Neural progenitor cell (in vitro differentiated cells): ENCODE measurements around the gene NIT1. TPM values are rescaled to one million over a fixed set of nuclear protein-coding genes. Genes with fewer than 3 reads are reported as not detected.
"Not testable (repeated sequence)": the region's sequence is repeated elsewhere in the genome, so short reads cannot be mapped to it uniquely, and the experiment has no call there.

Source experiments
- DNase-seq: peaks from one replicate; pipeline ENCODE4 v3.0.0-alpha.2; 2016; ENCODE audit warnings: low spot score
- H2AFZ ChIP-seq: fragments of 200-600 bp; sonication (generic); replicated peaks from 2 replicates; pipeline ENCODE4 v1.6.1; 2016; ENCODE audit warnings: antibody characterized with exemption
- H3F3A ChIP-seq: fragments of 200-600 bp; sonication (generic); 2 replicates; pipeline ENCODE4 v1.6.1; 2016; ENCODE audit warnings: antibody characterized with exemption, low read depth
- H3K27ac ChIP-seq: fragments of 200-600 bp; sonication (generic); 2 replicates; pipeline ENCODE4 v1.5.1; 2016; ENCODE audit warnings: mild to moderate bottlenecking
- H3K27me3 ChIP-seq: fragments of 200-600 bp; sonication (generic); 2 replicates; pipeline ENCODE4 v1.6.1; 2016; ENCODE audit warnings: mild to moderate bottlenecking, moderate library complexity
- H3K36me3 ChIP-seq: fragments of 200-600 bp; sonication (generic); 2 replicates; pipeline ENCODE4 v1.5.1; 2016
- H3K4me1 ChIP-seq: fragments of 200-600 bp; sonication (generic); 2 replicates; pipeline ENCODE4 v1.6.1; 2016; ENCODE audit warnings: mixed run types
- H3K4me2 ChIP-seq: fragments of 200-600 bp; sonication (generic); 2 replicates; pipeline ENCODE4 v1.6.1; 2016
- H3K4me3 ChIP-seq: fragments of 200-600 bp; sonication (generic); 2 replicates; pipeline ENCODE4 v1.5.1; 2016
- H3K79me2 ChIP-seq: fragments of 200-600 bp; sonication (generic); 2 replicates; pipeline ENCODE4 v1.6.1; 2016; ENCODE audit warnings: low read depth
- H3K9ac ChIP-seq: fragments of 200-600 bp; sonication (generic); 2 replicates; pipeline ENCODE4 v1.6.1; 2016
- H3K9me3 ChIP-seq: fragments of 200-600 bp; sonication (generic); 2 replicates; pipeline ENCODE4 v1.5.1; 2016; ENCODE audit warnings: low read depth
- H4K20me1 ChIP-seq: fragments of 200-600 bp; sonication (generic); 2 replicates; pipeline ENCODE4 v1.6.1; 2016; ENCODE audit warnings: low read depth
- H3K27ac Mint-ChIP-seq: 3 replicates; pipeline ENCODE4 v1.8.0; 2021; ENCODE audit warnings: mixed read lengths
- H3K27me3 Mint-ChIP-seq: 2 replicates; pipeline ENCODE4 v1.8.0; 2022; ENCODE audit warnings: low read depth, mild to moderate bottlenecking, inconsistent platforms, moderate library complexity, mixed read lengths; ENCODE audit not compliant: insufficient read depth
- H3K36me3 Mint-ChIP-seq: 3 replicates; pipeline ENCODE4 v1.8.0; 2021; ENCODE audit warnings: mixed read lengths
- H3K4me1 Mint-ChIP-seq: 3 replicates; pipeline ENCODE4 v1.8.0; 2021; ENCODE audit warnings: mixed read lengths
- H3K4me3 Mint-ChIP-seq: 3 replicates; pipeline ENCODE4 v1.8.0; 2021; ENCODE audit warnings: mild to moderate bottlenecking, moderate library complexity, mixed read lengths
- H3K9me3 Mint-ChIP-seq: 3 replicates; pipeline ENCODE4 v1.8.0; 2020; ENCODE audit warnings: mixed read lengths
- EZH2 ChIP-seq: fragments of 200-600 bp; sonication (generic); IDR thresholded peaks from 2 replicates; pipeline ENCODE4 v1.6.1; 2017; ENCODE audit warnings: antibody characterized with exemption, mild to moderate bottlenecking, moderate library complexity
- EZH2phosphoT487 ChIP-seq: fragments of 200-600 bp; sonication (generic); IDR thresholded peaks from 2 replicates; pipeline ENCODE4 v1.6.1; 2017; ENCODE audit warnings: antibody characterized with exemption
- total RNA-seq: library from RNA; depleted of rRNA; stranded (reverse); fragments of >200 nt; gene quantifications from 2 replicates; pipeline ENCODE4 v1.2.3, GENCODE V29; 2015; ENCODE audit warnings: low replicate concordance
- TF ChIP-seq, protein P1 (sequence below): fragments of 200-600 bp; sonication (generic); IDR thresholded peaks from 2 replicates; pipeline ENCODE4 v1.5.1; 2017; ENCODE audit warnings: antibody characterized with exemption, mild to moderate bottlenecking

Gene NIT1
- total RNA-seq, 1 donor from 2014 or later = 39.5 TPM

DNA sequence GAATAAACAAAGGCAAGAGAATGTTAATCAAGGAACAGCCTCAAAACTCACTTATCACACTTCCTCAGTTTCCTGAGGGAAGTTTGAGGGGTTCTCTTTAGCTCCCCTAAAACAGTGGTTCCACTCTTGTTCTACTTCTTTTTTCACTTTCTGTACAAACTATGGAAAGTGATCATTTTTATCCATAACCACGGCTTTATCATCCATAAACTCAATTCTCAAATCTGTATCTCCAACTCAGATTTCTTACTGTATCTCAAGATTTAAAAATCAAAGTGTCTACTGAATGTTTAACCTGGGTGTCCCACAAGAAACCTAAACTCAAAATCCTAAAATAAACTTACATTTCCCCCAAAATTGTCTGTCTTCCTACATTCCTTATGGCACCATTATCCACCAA is 4.0 kb upstream of the NIT1 start:
- no peak overlapping the region for H3K4me2 ChIP-seq
- peaks cover 4% of the 10 kb centered on the region for H3K4me1 ChIP-seq
- no peak overlapping the region for H3K9ac ChIP-seq
- TF ChIP-seq, protein P1, sequence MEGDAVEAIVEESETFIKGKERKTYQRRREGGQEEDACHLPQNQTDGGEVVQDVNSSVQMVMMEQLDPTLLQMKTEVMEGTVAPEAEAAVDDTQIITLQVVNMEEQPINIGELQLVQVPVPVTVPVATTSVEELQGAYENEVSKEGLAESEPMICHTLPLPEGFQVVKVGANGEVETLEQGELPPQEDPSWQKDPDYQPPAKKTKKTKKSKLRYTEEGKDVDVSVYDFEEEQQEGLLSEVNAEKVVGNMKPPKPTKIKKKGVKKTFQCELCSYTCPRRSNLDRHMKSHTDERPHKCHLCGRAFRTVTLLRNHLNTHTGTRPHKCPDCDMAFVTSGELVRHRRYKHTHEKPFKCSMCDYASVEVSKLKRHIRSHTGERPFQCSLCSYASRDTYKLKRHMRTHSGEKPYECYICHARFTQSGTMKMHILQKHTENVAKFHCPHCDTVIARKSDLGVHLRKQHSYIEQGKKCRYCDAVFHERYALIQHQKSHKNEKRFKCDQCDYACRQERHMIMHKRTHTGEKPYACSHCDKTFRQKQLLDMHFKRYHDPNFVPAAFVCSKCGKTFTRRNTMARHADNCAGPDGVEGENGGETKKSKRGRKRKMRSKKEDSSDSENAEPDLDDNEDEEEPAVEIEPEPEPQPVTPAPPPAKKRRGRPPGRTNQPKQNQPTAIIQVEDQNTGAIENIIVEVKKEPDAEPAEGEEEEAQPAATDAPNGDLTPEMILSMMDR = no peak
- TF ChIP-seq EZH2phosphoT487 (no peak), EZH2 (no peak)
- H4K20me1 ChIP-seq = peaks cover 32% of the 10 kb centered on the region
- H3K36me3 ChIP-seq = no peaks in the 10 kb centered on the region
- Mint-ChIP-seq H3K27me3 (peaks cover 7% of the 10 kb centered on the region), H3K36me3 (peaks cover 4% of the 10 kb centered on the region), H3K9me3 (no peaks in the 10 kb centered on the region), H3K27ac (no peak overlapping the region), H3K4me1 (peaks cover 13% of the 10 kb centered on the region), H3K4me3 (no peak overlapping the region)
- H2AFZ ChIP-seq = no peak overlapping the region
- H3K27ac ChIP-seq = no peak overlapping the region
- peaks cover 97% of the 10 kb centered on the region for H3K79me2 ChIP-seq
- no peak for DNase-seq
- H3K4me3 ChIP-seq = no peak overlapping the region
- H3K27me3 ChIP-seq = no peaks in the 10 kb centered on the region
- peaks cover 18% of the 10 kb centered on the region for H3F3A ChIP-seq
- no peaks in the 10 kb centered on the region for H3K9me3 ChIP-seq

DNA sequence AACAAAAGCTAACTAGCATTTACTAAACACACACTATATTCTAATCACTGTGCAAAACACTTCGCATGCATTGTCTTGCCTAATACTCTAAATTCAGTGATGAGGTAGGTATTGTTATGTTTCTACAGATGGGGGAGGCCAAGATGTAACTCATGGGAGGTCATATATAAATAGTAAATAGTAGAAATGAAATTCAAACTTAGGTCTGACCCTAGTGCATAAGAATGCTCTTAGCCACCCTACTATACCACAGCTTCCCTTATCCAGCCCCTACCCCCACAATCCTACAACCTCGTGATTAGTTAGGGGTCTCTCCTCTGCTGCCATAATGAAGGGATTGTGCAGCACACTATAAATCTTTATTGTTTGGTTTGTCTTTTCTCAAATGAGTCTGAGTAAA is 3.3 kb upstream of the NIT1 start:
- TF ChIP-seq EZH2 (no peak), EZH2phosphoT487 (no peak)
- TF ChIP-seq, protein P1 = no peak
- no peak overlapping the region for H3K27ac Mint-ChIP-seq
- no peak overlapping the region for H3K27ac ChIP-seq

DNA sequence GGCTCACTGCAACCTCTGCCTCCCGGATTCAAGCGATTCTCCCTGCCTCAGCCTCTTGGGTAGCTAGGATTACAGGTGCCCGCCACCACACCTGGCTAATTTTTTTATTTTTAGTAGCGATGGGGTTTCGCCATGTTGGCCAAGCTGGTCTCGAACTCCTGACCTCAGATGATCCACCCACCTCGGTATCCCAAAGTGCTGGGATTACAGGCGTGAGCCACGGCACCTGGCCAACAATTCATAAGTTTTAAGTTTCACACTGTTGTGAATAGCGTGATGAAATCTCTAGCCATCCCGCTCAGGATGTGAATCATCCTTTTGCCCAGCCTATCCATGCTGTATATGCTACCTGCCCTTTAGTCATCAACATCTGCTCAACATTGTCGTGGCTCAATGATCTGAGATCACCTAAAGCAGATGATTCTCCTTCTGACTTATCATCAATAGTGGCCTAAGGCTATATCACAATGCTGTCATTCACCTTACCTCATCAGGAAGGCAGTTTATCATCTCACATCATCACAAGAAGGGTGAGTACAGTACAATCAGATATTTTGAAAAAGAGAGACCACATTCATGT is 2.7 kb upstream of the NIT1 start:
- Histone ChIP-seq H3K4me2 (no peak overlapping the region), H3K9ac (no peak overlapping the region), H2AFZ (no peak overlapping the region), H3K27me3 (no peaks in the 10 kb centered on the region), H3K9me3 (no peaks in the 10 kb centered on the region), H3K79me2 (peaks cover 91% of the 10 kb centered on the region), H3K27ac (no peak overlapping the region), H3K4me3 (no peak overlapping the region), H3K36me3 (no peaks in the 10 kb centered on the region), H3F3A (peaks cover 30% of the 10 kb centered on the region), H3K4me1 (peaks cover 11% of the 10 kb centered on the region), H4K20me1 (peaks cover 41% of the 10 kb centered on the region)
- H3K4me3 Mint-ChIP-seq = no peak overlapping the region
- TF ChIP-seq, protein P1 = no peak
- TF ChIP-seq EZH2phosphoT487 = no peak
- TF ChIP-seq EZH2 = no peak
- H3K9me3 Mint-ChIP-seq = no peaks in the 10 kb centered on the region
- no peak for DNase-seq
- H3K4me1 Mint-ChIP-seq = peaks cover 25% of the 10 kb centered on the region
- peaks cover 6% of the 10 kb centered on the region for H3K36me3 Mint-ChIP-seq
- no peak overlapping the region for H3K27ac Mint-ChIP-seq
- H3K27me3 Mint-ChIP-seq = peaks cover 7% of the 10 kb centered on the region

More for the DNA sequence above, 3.3 kb upstream of the NIT1 start:
- no peak overlapping the region for H2AFZ ChIP-seq
- H3F3A ChIP-seq = peaks cover 24% of the 10 kb centered on the region
- H3K9ac ChIP-seq = no peak overlapping the region
- Mint-ChIP-seq H3K27me3 (peaks cover 7% of the 10 kb centered on the region), H3K4me1 (peaks cover 20% of the 10 kb centered on the region), H3K9me3 (no peaks in the 10 kb centered on the region), H3K4me3 (no peak overlapping the region), H3K36me3 (peaks cover 2% of the 10 kb centered on the region)
- H3K9me3 ChIP-seq = no peaks in the 10 kb centered on the region
- no peak overlapping the region for H3K4me3 ChIP-seq
- H3K4me1 ChIP-seq = peaks cover 10% of the 10 kb centered on the region
- no peaks in the 10 kb centered on the region for H3K27me3 ChIP-seq
- no peaks in the 10 kb centered on the region for H3K36me3 ChIP-seq
- no peak overlapping the region for H3K4me2 ChIP-seq
- no peak for DNase-seq
- peaks cover 97% of the 10 kb centered on the region for H3K79me2 ChIP-seq
- peaks cover 38% of the 10 kb centered on the region for H4K20me1 ChIP-seq

DNA sequence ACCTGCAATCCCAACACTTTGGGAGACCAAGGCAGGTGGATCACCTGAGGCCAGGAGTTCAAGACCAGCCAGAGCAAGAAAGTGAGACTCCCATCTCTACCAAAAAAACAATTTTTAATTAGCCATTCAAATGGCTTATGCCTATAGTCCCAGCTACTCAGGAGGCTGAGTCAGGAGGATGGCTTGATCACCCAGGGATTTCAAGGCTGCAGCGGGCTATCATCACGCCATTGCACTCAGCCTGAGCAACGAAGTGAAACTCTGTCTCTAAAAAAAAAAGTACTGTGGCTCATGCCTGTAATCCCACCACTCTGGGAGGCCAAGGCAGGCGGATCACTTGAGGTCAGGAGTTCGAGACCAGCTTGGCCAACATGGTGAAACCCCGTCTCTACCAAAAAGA is 1.9 kb upstream of the NIT1 start:
- H3K9me3 Mint-ChIP-seq, H3K27me3 Mint-ChIP-seq, H3K9me3 ChIP-seq, H3K27ac ChIP-seq, H3K4me3 ChIP-seq, H3K4me2 ChIP-seq, H3K27ac Mint-ChIP-seq, H3K36me3 Mint-ChIP-seq, H3K27me3 ChIP-seq, H3K36me3 ChIP-seq, H2AFZ ChIP-seq, DNase-seq, H3K9ac ChIP-seq: not testable (repeated sequence)
- peak overlapping the region; percentile 97 for H3K4me3 Mint-ChIP-seq
- Histone ChIP-seq H4K20me1 (peaks cover 40% of the 10 kb centered on the region), H3F3A (peaks cover 32% of the 10 kb centered on the region), H3K79me2 (peaks cover 84% of the 10 kb centered on the region), H3K4me1 (peaks cover 11% of the 10 kb centered on the region)
- H3K4me1 Mint-ChIP-seq = peaks cover 27% of the 10 kb centered on the region
